SK-N-SH (cell line): ENCODE measurements around the gene SLC44A5. TPM values are rescaled to one million over a fixed set of nuclear protein-coding genes. Genes with fewer than 3 reads are reported as not detected.

Experiments used
- CTCF ChIA-PET: fragments of 300-600, 350-600 bp; formaldehyde crosslinking; extraction: SDS; loops from one replicate; lab custom pipeline; 2021; lab: Yijun Ruan, JAX
- POLR2A ChIA-PET: fragments of 350-600 bp; sonication (Branson Sonifier 250); formaldehyde crosslinking; extraction: SDS; loops from one replicate; lab custom pipeline; 2020; ENCODE audit warnings: antibody characterized with exemption, inconsistent platforms; lab: Yijun Ruan, JAX
- DNase-seq: peaks from one replicate; pipeline ENCODE4 v3.0.0; 2012
- H2AFZ ChIP-seq: fragments of 200-600 bp; sonication (generic); 2 replicates; pipeline ENCODE4 v1.8.1; 2016; ENCODE audit warnings: antibody characterized with exemption, mild to moderate bottlenecking, low read depth
- H3F3A ChIP-seq: fragments of 200-600 bp; sonication (generic); replicated peaks from 2 replicates; pipeline ENCODE3; 2016; ENCODE audit warnings: antibody characterized with exemption, mild to moderate bottlenecking; ENCODE audit not compliant: insufficient read depth
- H3K27ac ChIP-seq, 2 experiments: fragments of 200-500 bp in 1 of 2; fragments of 200-600 bp in 1 of 2; sonication (Bioruptor generic) in 1 of 2; sonication (generic), shearing (Covaris generic) in 1 of 2; 2 replicates each; pipeline versions ENCODE4 v1.5.1 to v1.6.1; 2014 to 2016; ENCODE audit warnings: low read depth in 2 of 2, inconsistent platforms in 1 of 2, low read length in 1 of 2, mild to moderate bottlenecking in 1 of 2, mixed read lengths in 1 of 2
- H3K27me3 ChIP-seq: fragments of 200-600 bp; sonication (generic), shearing (Covaris generic); 2 replicates; pipeline ENCODE4 v1.6.1; 2016; ENCODE audit warnings: mixed run types; ENCODE audit not compliant: insufficient read depth
- H3K36me3 ChIP-seq, 2 experiments: fragments of 200-500 bp in 1 of 2; fragments of 200-600 bp in 1 of 2; sonication (Bioruptor generic) in 1 of 2; sonication (generic) in 1 of 2; replicated peaks in 1 of 2; 2 replicates each; pipeline versions ENCODE3 to v1.5.1; 2014 to 2016; ENCODE audit warnings: low read length in 1 of 2, mild to moderate bottlenecking in 1 of 2; ENCODE audit not compliant: insufficient read depth in 2 of 2, control insufficient read depth in 1 of 2
- H3K4me1 ChIP-seq, 2 experiments: fragments of 200-500 bp in 1 of 2; fragments of 200-600 bp in 1 of 2; sonication (Bioruptor generic) in 1 of 2; sonication (generic), shearing (Covaris generic) in 1 of 2; 2 replicates each; pipeline versions ENCODE4 v1.5.1 to v1.6.1; 2014 to 2016; ENCODE audit warnings: low read depth in 1 of 2, low read length in 1 of 2, mixed run types in 1 of 2; ENCODE audit not compliant: insufficient read depth in 2 of 2, control insufficient read depth in 1 of 2
- H3K4me2 ChIP-seq: fragments of 200-600 bp; sonication (generic), shearing (Covaris generic); 2 replicates; pipeline ENCODE4 v1.6.1; 2017; ENCODE audit warnings: mixed run types
- H3K4me3 ChIP-seq, 2 experiments: fragments of 200-500 bp in 1 of 2; fragments of 200-600 bp in 1 of 2; sonication (Bioruptor generic) in 1 of 2; sonication (generic), shearing (Covaris generic) in 1 of 2; 2 replicates each; pipeline versions ENCODE4 v1.5.1 to v1.8.1; 2014 to 2016; ENCODE audit warnings: low read depth in 2 of 2, inconsistent platforms in 1 of 2, low read length in 1 of 2, mild to moderate bottlenecking in 1 of 2, mixed read lengths in 1 of 2, moderate library complexity in 1 of 2
- H3K79me2 ChIP-seq: fragments of 200-600 bp; sonication (generic); 2 replicates; pipeline ENCODE4 v1.8.1; 2017; ENCODE audit warnings: mild to moderate bottlenecking; ENCODE audit not compliant: insufficient read depth
- H3K9ac ChIP-seq: fragments of 200-600 bp; sonication (generic); 2 replicates; pipeline ENCODE4 v1.6.1; 2017; ENCODE audit warnings: mixed run types
- H3K9me2 ChIP-seq: fragments of 200-600 bp; sonication (generic); 2 replicates; pipeline ENCODE4 v1.6.1; 2017; ENCODE audit warnings: mixed run types
- H3K9me3 ChIP-seq: fragments of 200-600 bp; sonication (generic); 2 replicates; pipeline ENCODE4 v1.6.1; 2017; ENCODE audit warnings: mixed run types, mild to moderate bottlenecking, moderate library complexity
- H4K20me1 ChIP-seq: fragments of 200-600 bp; sonication (generic); 2 replicates; pipeline ENCODE4 v1.6.1; 2017; ENCODE audit warnings: mild to moderate bottlenecking, mixed run types; ENCODE audit not compliant: insufficient read depth
- ELF1 ChIP-seq: IDR thresholded peaks from 2 replicates; pipeline ENCODE4 v1.4.0; 2012
- FOSL2 ChIP-seq: IDR thresholded peaks from 2 replicates; pipeline ENCODE4 v1.4.0; 2012; ENCODE audit warnings: low read depth, mild to moderate bottlenecking, moderate library complexity, borderline replicate concordance
- FOXJ3 ChIP-seq: sonication (generic); formaldehyde crosslinking; IDR thresholded peaks from 2 replicates; pipeline ENCODE4 v1.5.1; 2020; ENCODE audit warnings: mild to moderate bottlenecking, missing genetic modification reagents
- FOXM1 ChIP-seq: IDR thresholded peaks from 2 replicates; pipeline ENCODE4 v1.4.0; 2012; ENCODE audit warnings: low read depth, mild to moderate bottlenecking
- GABPA ChIP-seq: IDR thresholded peaks from 2 replicates; pipeline ENCODE4 v1.4.0; 2012; ENCODE audit warnings: low read depth, mild to moderate bottlenecking
- PBX3 ChIP-seq: IDR thresholded peaks from 2 replicates; pipeline ENCODE4; 2012
- POLR2AphosphoS5 ChIP-seq: IDR thresholded peaks from 2 replicates; pipeline ENCODE4 v1.6.1; 2012; ENCODE audit warnings: low read depth, low read length
- RAD21 ChIP-seq: IDR thresholded peaks from 2 replicates; pipeline ENCODE4 v1.6.1; 2012; ENCODE audit warnings: mild to moderate bottlenecking, low read length
- RCOR1 ChIP-seq: fragments of 150-350 bp; IDR thresholded peaks from 2 replicates; pipeline ENCODE4 v1.6.1; 2017; ENCODE audit warnings: antibody characterized with exemption, low read length
- RFX5 ChIP-seq: IDR thresholded peaks from 2 replicates; pipeline ENCODE4 v1.6.1; 2012; ENCODE audit warnings: mild to moderate bottlenecking, improper control_type of control experiment, low read length
- SMC3 ChIP-seq: IDR thresholded peaks from 2 replicates; pipeline ENCODE4 v1.6.1; 2012; ENCODE audit warnings: low read depth, low read length, improper control_type of control experiment
- TEAD4 ChIP-seq: IDR thresholded peaks from 2 replicates; pipeline ENCODE4 v1.4.0; 2012; ENCODE audit warnings: mild to moderate bottlenecking, borderline replicate concordance; ENCODE audit not compliant: insufficient read depth
- YY1 ChIP-seq: IDR thresholded peaks from 2 replicates; pipeline ENCODE4 v1.4.0; 2012; ENCODE audit warnings: low read depth, mild to moderate bottlenecking
- WGBS: methylation state at CpG from one replicate; pipeline ENCODE4 v1.1.6; 2017; ENCODE audit warnings: low lambda C conversion rate; 5-methylcytosine and 5-hydroxymethylcytosine counted together
- polyA plus RNA-seq, 3 experiments: library from polyadenylated mRNA; depleted of rRNA; stranded (reverse); fragments of >200 nt; gene quantifications; 2 replicates each; pipeline ENCODE4 v1.2.3, GENCODE V29; 2012
- TF ChIP-seq, protein P1 (sequence below): IDR thresholded peaks from 2 replicates; pipeline ENCODE4 v1.4.0; 2012; ENCODE audit warnings: low read depth

The SLC44A5 gene
- polyA plus RNA-seq, 1 of the 3 experiments (the other 2 are of a cell fraction), result 4.9 TPM

- POLR2A ChIA-PET, result no interaction called here
- H3K9me2 ChIP-seq, result no peaks in the 10 kb centered on the region
- no peak overlapping the region for H2AFZ ChIP-seq
- DNase-seq, result no peak
- H3K9ac ChIP-seq, result no peak overlapping the region
- H3F3A ChIP-seq, result peaks cover 11% of the 10 kb centered on the region
- no peak for TF ChIP-seq RAD21
- no peak for TF ChIP-seq SMC3
- TF ChIP-seq FOXM1, result no peak
- no peak for TF ChIP-seq TEAD4
- no peak for TF ChIP-seq RCOR1
- TF ChIP-seq RFX5, result no peak
- TF ChIP-seq, protein P1, sequence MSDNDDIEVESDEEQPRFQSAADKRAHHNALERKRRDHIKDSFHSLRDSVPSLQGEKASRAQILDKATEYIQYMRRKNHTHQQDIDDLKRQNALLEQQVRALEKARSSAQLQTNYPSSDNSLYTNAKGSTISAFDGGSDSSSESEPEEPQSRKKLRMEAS, result no peak
- no peak for TF ChIP-seq FOXJ3
- no peak for TF ChIP-seq POLR2AphosphoS5
- TF ChIP-seq FOSL2, result no peak
- no peak for TF ChIP-seq ELF1
- CTCF ChIA-PET, result no interaction called here
- H3K4me1 ChIP-seq, result peaks cover 0 to 6% of the 10 kb centered on the region in 2 experiments; a peak in 1 of 4 replicates
- no peaks in the 10 kb centered on the region for H3K36me3 ChIP-seq
- no peaks in the 10 kb centered on the region for H3K79me2 ChIP-seq
- no peaks in the 10 kb centered on the region for H3K27me3 ChIP-seq
- no peak overlapping the region for H3K4me3 ChIP-seq
- WGBS, result 77% methylated on average over 3 of the region's 3 CpGs
- no peak overlapping the region for H3K4me2 ChIP-seq
- no peaks in the 10 kb centered on the region for H4K20me1 ChIP-seq
- no peaks in the 10 kb centered on the region for H3K9me3 ChIP-seq
- H3K27ac ChIP-seq, result no peak overlapping the region
These were observed 269.4 kb downstream of the SLC44A5 start for GRCh38 chr1:75341537-75341936.

GRCh38 chr1:75338616-75339483 is 272.1 kb downstream of the SLC44A5 start:
- Histone ChIP-seq H3F3A (no peaks in the 10 kb centered on the region), H3K9me3 (no peaks in the 10 kb centered on the region), H3K9ac (no peak overlapping the region), H3K4me3 (no peak overlapping the region), H3K36me3 (no peaks in the 10 kb centered on the region), H3K27ac (no peak overlapping the region), H2AFZ (no peak overlapping the region), H3K9me2 (no peaks in the 10 kb centered on the region), H4K20me1 (no peaks in the 10 kb centered on the region), H3K27me3 (no peaks in the 10 kb centered on the region), H3K79me2 (no peaks in the 10 kb centered on the region), H3K4me2 (no peak overlapping the region), H3K4me1 (no peaks in the 10 kb centered on the region)
- POLR2A ChIA-PET, result no interaction called here
- no peak for DNase-seq
- TF ChIP-seq GABPA (no peak), YY1 (no peak), PBX3 (peak; percentile 16; the same call in 1 of the 2 replicates)
- CTCF ChIA-PET, result no interaction called here
- 80% methylated on average over 6 of the region's 6 CpGs for WGBS
